ENCODE data around the gene CNGB1.
"Not testable (repeated sequence)": the region's sequence is repeated elsewhere in the genome, so short reads cannot be mapped to it uniquely, and the experiment has no call there.

The CNGB1 gene

GRCh38 chr16:57997528-57998265 lies 26.8 kb upstream of the CNGB1 start:
- no peak for DNase-seq (ENCODE audit: low read depth in 2 of 2, low spot score in 1 of 2)

DNA sequence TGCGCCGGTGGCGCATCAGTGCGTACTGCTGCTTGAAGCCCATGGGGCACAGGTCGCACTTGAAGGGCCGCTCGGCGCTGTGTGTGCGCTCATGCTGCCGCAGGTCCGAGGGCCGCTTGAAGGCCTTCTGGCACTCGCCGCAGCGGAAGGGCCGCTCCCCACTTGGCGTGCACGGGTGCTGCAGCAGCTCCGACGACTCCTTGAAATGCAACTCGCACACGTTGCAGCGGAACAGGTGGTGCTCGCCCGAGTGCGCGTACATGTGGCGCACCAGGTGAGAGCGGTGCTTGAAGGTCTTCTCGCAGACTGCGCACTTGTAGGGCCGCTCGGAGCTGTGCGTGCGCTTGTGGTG lies 26.2 kb upstream of the CNGB1 start:
- no peak for DNase-seq (ENCODE audit: low read depth in 2 of 2, low spot score in 1 of 2)

GRCh38 chr16:57996406-57997175 lies 25.7 kb upstream of the CNGB1 start:
- DNase-seq (ENCODE audit: low read depth in 2 of 2, low spot score in 1 of 2), result no peak

DNA sequence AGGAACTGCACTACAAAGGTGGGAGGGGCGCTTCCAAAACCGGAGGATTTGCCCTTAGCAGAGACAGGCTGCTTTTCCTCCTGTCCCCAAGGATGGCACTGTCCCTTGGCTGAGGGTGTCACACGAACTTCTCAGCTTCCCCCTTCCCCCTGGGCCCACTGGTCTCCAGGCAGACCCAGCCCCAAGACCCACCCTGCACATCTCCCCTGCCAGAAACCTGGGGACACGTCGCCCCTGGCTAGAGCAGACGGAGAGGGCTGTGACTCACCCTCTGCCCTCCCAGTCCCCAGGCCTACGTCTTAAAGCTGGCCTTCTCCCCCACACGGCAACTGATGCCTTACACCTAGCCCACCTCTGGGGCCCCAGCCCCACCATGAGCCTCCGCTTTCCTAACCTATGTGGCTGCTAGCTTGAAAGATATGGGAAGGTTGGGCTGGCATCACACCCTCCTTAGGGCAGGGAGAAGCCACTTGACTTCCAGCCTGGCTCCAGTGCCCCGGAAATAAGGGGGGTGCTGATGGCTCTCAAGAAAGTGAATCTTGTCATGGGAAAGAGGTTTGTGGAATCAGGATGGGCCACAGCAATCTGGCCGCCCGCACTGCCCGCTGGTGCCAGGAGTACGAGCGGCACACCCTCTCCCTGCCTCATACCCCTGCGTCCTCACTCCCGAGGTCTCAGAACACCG lies 24.9 kb upstream of the CNGB1 start:
- no peak for DNase-seq (ENCODE audit: low read depth in 2 of 2, low spot score in 1 of 2)

GRCh38 chr16:57994778-57995177 lies 23.9 kb upstream of the CNGB1 start:
- DNase-seq (ENCODE audit: low read depth in 2 of 2, low spot score in 1 of 2), result no peak

DNA sequence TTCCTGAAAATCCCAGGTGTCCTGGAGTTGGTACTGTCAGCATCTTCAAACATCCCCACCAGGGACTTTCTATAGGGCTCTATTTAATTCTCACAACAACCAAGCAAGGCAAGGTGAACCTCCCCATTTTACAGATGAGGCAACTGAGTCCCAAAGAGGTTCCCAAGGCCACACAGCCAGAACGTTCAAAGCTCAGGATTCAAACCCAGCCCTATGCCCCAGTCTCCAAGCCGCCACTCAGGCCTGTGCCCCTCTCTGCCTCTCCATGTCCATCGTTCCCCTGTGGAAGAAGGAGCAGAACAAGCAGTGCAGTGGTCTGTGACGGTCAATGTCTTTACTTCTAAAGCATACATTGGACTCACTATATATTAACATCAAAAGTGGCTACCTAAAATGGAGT lies 23.4 kb upstream of the CNGB1 start:
- no peak for DNase-seq (ENCODE audit: low read depth in 2 of 2, low spot score in 1 of 2)

GRCh38 chr16:57993897-57994296 lies 23.0 kb upstream of the CNGB1 start:
- no peak for DNase-seq (ENCODE audit: low read depth in 2 of 2, low spot score in 1 of 2)

GRCh38 chr16:57993438-57993837 lies 22.5 kb upstream of the CNGB1 start:
- no peak for DNase-seq (ENCODE audit: low read depth in 2 of 2, low spot score in 1 of 2)

- no peak for DNase-seq (ENCODE audit: low read depth in 2 of 2, low spot score in 1 of 2)
Observed at GRCh38 chr16:57992084-57992483, 21.2 kb upstream of the CNGB1 start.

DNA sequence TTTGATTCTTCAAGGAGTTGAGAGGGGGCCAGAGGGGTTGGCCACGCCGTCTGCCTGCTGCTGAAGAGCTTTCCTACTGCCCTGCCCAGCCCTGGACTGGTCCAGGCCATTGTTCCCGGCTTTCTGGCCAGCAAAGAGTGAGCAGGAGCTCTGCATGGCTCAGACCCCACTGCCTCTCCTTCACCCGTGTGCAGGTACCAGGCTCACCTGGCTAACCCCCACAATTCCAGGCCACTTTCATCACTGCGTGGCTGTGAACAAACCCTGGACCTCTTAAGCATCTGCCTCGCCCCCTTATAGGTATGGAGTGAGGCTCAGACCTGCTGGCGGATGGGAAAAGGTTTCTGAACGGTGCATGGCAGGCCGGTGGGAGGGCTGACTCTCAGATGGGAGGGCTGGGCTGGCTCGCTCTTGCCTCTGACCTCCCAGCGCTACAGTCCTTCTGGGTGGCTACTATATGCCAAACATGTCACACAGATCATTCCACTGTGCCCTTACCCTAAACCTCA lies 20.7 kb upstream of the CNGB1 start:
- no peak for DNase-seq (ENCODE audit: low read depth in 2 of 2, low spot score in 1 of 2)

GRCh38 chr16:57988929-57989328 lies 18.0 kb upstream of the CNGB1 start:
- no peak for DNase-seq (ENCODE audit: low read depth in 2 of 2, low spot score in 1 of 2)

DNA sequence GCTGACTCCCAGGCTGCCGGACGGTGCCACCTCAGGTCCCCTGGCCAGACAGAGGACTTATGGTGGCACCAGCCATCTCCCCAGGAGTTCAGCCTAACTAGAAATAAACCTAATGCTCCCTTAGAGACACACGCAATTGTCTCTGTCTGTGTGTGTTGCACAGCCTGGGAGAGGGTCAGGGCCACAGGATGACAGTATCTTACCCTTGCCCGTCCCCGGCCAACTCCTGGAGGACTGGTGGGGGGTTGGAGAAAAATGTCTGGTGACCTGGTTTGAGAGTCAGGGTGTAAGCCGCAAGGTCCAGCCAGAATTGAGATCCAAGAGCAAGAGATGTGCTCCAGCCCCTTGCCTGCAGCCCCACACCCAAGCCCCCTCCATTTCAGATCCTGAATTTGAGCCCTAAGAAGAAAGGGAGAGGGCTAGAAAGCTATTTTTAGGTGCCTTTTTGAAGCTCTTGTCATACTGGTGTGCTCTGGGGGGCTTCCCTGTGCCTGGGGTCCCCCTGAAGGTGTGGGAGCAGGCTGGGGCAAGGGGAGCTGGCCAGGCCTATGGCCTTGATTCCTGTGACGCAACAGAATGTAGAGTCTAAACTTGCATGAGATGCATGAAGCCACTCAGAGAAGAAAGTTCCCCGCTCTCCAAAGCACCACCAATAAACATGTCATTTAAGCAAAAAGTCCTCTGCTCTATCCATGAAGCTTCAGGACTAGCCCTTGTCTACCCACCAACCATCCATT lies 16.7 kb upstream of the CNGB1 start:
- no peak for DNase-seq (ENCODE audit: low read depth in 2 of 2, low spot score in 1 of 2)

- DNase-seq (ENCODE audit: low read depth in 2 of 2, low spot score in 1 of 2), result no peak
Observed at GRCh38 chr16:57986196-57986595, 15.3 kb upstream of the CNGB1 start.

GRCh38 chr16:57985204-57986181 lies 14.6 kb upstream of the CNGB1 start:
- DNase-seq (ENCODE audit: low read depth in 2 of 2, low spot score in 1 of 2), result no peak

GRCh38 chr16:57984443-57985203 lies 13.7 kb upstream of the CNGB1 start:
- peak; percentile 86 to 87 for DNase-seq (ENCODE audit: low read depth in 2 of 2, low spot score in 1 of 2)

GRCh38 chr16:57982385-57982784 lies 11.5 kb upstream of the CNGB1 start:
- no peak for DNase-seq (ENCODE audit: low read depth in 2 of 2, low spot score in 1 of 2)

GRCh38 chr16:57981636-57982035 lies 10.7 kb upstream of the CNGB1 start:
- no peak for DNase-seq (ENCODE audit: low read depth in 2 of 2, low spot score in 1 of 2)

DNA sequence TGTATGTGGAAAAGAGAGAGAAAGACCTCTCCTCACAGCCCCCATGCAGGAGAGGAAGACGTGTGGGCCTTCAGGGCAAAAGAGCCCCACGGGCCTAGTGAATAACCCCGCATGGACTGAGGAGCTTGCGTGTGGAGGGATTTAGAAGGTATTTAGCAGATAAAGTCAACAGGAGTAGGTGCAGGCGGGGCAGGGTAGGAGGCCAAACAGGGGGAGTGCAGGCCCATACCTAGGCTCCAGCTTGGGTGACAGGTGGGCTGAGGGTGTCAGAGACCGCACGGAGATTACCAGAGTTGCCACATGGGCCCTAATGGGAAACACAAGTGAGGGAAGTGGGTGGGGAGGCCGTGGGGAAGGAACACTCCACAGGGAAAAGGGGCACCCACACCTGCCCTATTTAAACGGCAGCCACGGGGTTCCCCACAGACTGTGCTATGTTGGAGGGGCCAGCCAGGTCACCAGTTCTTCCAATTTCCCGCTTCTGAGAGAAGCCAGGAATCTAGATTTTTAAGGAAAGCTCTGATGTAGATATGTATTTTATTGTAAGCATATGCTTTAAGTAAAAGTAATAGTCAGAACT lies 8.2 kb upstream of the CNGB1 start:
- DNase-seq (ENCODE audit: low read depth in 2 of 2, low spot score in 1 of 2), result no peak

GRCh38 chr16:57978070-57978465 lies 7.1 kb upstream of the CNGB1 start:
- DNase-seq (ENCODE audit: low read depth in 2 of 2, low spot score in 1 of 2), result not testable (repeated sequence)

Data from stimulated activated CD8-positive, alpha-beta memory T cell treated with anti-CD3 and anti-CD28 coated beads, Interleukin-4, amount 100 ng/mL, for 4 hours (primary cell).